Stomach (tissue), 4 donors: ENCODE data around the gene PTGER1.

ENCODE experiments used
- EP300 ChIP-seq: sonication (generic); formaldehyde crosslinking; IDR thresholded peaks from one replicate; pipeline ENCODE4 v1.6.1; 2017; ENCODE audit warnings: antibody characterized with exemption
- POLR2A ChIP-seq, 4 donors: fragments of 450-650 bp; IDR thresholded peaks; one replicate each; pipeline ENCODE4 v1.6.1; 2016; ENCODE audit warnings: antibody characterized with exemption in 4 of 4, control low read depth in 2 of 4, mild to moderate bottlenecking in 1 of 4, moderate library complexity in 1 of 4
- TF ChIP-seq, protein P1 (sequence below), 7 experiments: fragments of 450-650 bp in 4 of 7; fragments of 200-600 bp in 3 of 7; sonication (generic) in 3 of 7; IDR thresholded peaks; one replicate each; pipeline ENCODE4 v1.5.1; 2016 to 2019; ENCODE audit warnings: antibody characterized with exemption in 7 of 7, control low read depth in 2 of 7, mild to moderate bottlenecking in 1 of 7

DNA sequence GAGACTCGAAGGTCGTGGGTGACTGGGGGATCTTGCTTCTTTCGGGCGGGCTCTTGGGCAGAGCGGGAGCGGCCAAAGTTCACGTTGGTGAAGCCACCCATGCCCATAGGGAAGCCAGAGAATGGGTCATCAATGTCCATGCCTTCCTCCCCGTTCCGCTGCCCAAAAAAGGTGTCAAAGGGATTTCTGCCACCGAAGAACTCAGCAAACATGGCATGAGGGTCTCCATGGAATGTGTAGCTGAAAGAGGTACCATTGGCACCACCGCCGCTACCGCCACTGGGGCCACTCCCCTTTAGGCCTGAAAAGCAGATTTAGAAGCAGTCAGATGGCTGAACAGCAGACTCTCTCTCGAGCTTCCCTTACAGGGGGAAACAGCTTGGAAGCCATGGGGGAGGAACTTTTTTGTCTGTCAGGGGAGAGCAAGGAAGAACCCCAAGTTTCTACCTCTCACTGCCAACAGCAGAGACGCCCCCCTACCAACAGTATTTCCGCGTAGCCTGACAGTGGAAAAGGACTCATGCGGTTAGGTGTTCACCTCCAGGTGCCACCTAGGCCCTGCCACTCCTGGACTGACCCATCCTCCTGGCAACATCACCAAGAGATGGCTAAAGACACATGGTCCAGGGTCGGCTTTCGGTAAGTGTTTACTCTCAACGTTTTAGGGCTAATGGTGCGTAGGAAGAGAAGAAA is 41.7 kb upstream of the PTGER1 start:
- TF ChIP-seq, protein P1, sequence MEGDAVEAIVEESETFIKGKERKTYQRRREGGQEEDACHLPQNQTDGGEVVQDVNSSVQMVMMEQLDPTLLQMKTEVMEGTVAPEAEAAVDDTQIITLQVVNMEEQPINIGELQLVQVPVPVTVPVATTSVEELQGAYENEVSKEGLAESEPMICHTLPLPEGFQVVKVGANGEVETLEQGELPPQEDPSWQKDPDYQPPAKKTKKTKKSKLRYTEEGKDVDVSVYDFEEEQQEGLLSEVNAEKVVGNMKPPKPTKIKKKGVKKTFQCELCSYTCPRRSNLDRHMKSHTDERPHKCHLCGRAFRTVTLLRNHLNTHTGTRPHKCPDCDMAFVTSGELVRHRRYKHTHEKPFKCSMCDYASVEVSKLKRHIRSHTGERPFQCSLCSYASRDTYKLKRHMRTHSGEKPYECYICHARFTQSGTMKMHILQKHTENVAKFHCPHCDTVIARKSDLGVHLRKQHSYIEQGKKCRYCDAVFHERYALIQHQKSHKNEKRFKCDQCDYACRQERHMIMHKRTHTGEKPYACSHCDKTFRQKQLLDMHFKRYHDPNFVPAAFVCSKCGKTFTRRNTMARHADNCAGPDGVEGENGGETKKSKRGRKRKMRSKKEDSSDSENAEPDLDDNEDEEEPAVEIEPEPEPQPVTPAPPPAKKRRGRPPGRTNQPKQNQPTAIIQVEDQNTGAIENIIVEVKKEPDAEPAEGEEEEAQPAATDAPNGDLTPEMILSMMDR (IDR thresholded peaks at IDR 0.05): no peak
- TF ChIP-seq EP300 (no peak), POLR2A (IDR thresholded peaks at IDR 0.05) (no peak)
